Gastrocnemius medialis (tissue), 4 donors: ENCODE measurements around the gene KDM5C. TPM values are rescaled to one million over a fixed set of nuclear protein-coding genes. Genes with fewer than 3 reads are reported as not detected.

ENCODE experiments used
- ATAC-seq, 2 donors: fragments of 150-250 bp; one replicate each; pipeline ENCODE4 v1.9.1; 2016
- DNase-seq, 2 donors: peaks; one replicate each; pipeline ENCODE4 v3.0.0-alpha.2; 2019
- H3K27ac ChIP-seq, 4 donors: fragments of 200-600 bp; sonication (generic); 1 replicate in 1 of 4; 2 replicates in 3 of 4; pipeline ENCODE4 v1.5.1; 2016 to 2018; ENCODE audit warnings: mild to moderate bottlenecking in 2 of 4, moderate library complexity in 1 of 4
- H3K27me3 ChIP-seq, 3 donors: fragments of 200-600 bp; sonication (generic) in 2 of 3; 1 replicate in 1 of 3; 2 replicates in 2 of 3; pipeline versions ENCODE4 v1.5.1 to v1.6.0; 2016 to 2019; ENCODE audit warnings: mild to moderate bottlenecking in 1 of 3, moderate library complexity in 1 of 3
- H3K36me3 ChIP-seq, 2 donors: fragments of 200-600 bp; sonication (generic) in 1 of 2; one replicate each; pipeline ENCODE4 v1.5.1; 2017 to 2018
- H3K4me1 ChIP-seq, 2 donors: fragments of 200-600 bp; sonication (generic) in 1 of 2; one replicate each; pipeline ENCODE4 v1.5.1; 2016 to 2017; ENCODE audit warnings: mild to moderate bottlenecking in 2 of 2
- H3K4me3 ChIP-seq, 4 donors: fragments of 200-600 bp; sonication (generic) in 3 of 4; 1 replicate in 1 of 4; 2 replicates in 3 of 4; pipeline ENCODE4 v1.5.1; 2016 to 2019; ENCODE audit warnings: mild to moderate bottlenecking in 2 of 4
- H3K9me3 ChIP-seq, 3 donors: fragments of 200-600 bp; sonication (generic) in 2 of 3; 1 replicate in 1 of 3; 2 replicates in 2 of 3; pipeline ENCODE4 v1.5.1; 2016 to 2019
- POLR2A ChIP-seq, 2 donors: fragments of 450-650 bp; IDR thresholded peaks; one replicate each; pipeline ENCODE4 v1.6.1; 2017; ENCODE audit warnings: antibody characterized with exemption in 2 of 2, mild to moderate bottlenecking in 2 of 2, moderate library complexity in 2 of 2
- in situ Hi-C, 4 donors: fragments of 200-750 bp; cut with MboI; loops; one replicate each; pipeline versions ENCODE4 v1.15.0 to v1.8.0; 2017; ENCODE audit warnings: low sequenced_read_pairs in 4 of 4
- intact Hi-C: fragments of 100-400 bp; cut with DNase I; formaldehyde crosslinking; loops from one replicate; pipeline ENCODE4 v1.15.1; 2023; ENCODE audit warnings: low total_unique reads
- total RNA-seq, 4 donors: library from RNA; depleted of rRNA; stranded (reverse); fragments of >200 nt; gene quantifications; one replicate each; pipeline versions ENCODE4 v1.1.0 to v1.2.3, GENCODE V29; 2016
- TF ChIP-seq, protein P1 (sequence below), 5 experiments: fragments of 450-650 bp in 3 of 5; fragments of 200-600 bp in 2 of 5; sonication (generic) in 2 of 5; IDR thresholded peaks in 4 of 5; conservative IDR thresholded peaks in 1 of 5; 1 replicate in 4 of 5; 2 replicates in 1 of 5; pipeline ENCODE4 v1.5.1; 2016 to 2019; ENCODE audit warnings: antibody characterized with exemption in 5 of 5, mild to moderate bottlenecking in 3 of 5, moderate library complexity in 3 of 5

KDM5C gene
- total RNA-seq, 4 donors from 2014 or later: 143 to 210 (median 147) TPM

DNA sequence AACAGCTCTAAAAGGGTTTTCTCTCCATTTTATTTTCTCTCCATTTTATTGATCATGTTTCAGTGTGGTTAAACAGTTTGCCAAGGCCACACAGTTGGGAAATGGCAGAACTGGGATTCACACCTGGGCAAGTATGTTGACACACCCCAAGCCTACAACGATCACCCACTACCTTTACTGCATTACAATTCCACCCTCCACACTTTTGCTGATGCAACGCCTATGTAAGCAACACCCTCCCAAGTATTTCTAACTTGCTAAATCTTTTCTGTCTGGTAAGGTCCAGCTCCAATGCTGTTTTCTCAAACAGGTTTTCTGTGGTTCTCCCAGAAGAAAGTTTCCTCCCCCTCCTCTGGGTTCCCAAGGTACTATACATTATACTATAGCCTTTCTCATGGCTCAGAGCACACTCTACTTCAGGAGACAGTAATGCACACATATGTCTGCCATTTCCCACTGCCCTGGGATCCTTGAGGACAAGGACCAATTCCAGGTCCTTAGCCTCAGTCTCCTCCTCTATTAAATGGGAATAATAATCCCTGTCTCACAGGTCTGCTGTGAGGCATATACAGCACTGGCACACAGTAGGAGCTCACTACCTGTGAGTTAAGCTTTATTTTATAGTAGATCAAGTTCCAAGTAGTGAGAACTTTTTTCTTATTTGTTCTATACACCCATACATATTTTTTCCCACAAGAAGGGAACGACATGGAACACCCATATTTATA, 28.4 kb upstream of the KDM5C start:
- in situ Hi-C loops: no loop called here
- Histone ChIP-seq H3K4me1 (no peaks in the 10 kb centered on the region), H3K4me3 (no peak overlapping the region), H3K27ac (no peak overlapping the region), H3K9me3 (no peaks in the 10 kb centered on the region), H3K27me3 (peaks cover 0 to 12% (median 0%) of the 10 kb centered on the region in 3 donors), H3K36me3 (no peaks in the 10 kb centered on the region)
- DNase-seq (no peak), ATAC-seq (no peak)
- intact Hi-C loops: no loop called here
- TF ChIP-seq POLR2A (IDR thresholded peaks at IDR 0.05): no peak

DNA sequence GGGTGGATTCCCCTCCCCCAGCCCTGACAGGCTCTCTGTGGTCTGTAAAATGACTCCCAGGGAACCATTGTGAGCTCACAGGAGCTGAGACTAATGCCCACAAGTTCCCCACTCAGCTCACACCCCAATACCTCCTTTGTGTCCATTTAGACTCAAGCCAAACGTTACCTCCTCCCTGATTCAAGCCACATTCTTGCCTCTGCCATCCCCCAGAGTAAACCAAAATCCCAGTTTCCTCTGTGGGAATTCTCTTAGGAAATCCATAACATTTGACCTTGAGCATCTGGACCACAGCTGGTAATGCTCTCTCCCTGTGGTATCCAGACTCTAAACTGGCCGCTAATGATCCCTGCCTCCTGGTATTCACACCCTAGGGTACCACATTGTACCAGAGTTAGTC, 26.3 kb upstream of the KDM5C start:
- Histone ChIP-seq H3K27me3 (no peaks in the 10 kb centered on the region), H3K9me3 (no peaks in the 10 kb centered on the region), H3K36me3 (peaks cover 0 to 7% of the 10 kb centered on the region in 2 donors), H3K27ac (no peak overlapping the region), H3K4me1 (no peaks in the 10 kb centered on the region), H3K4me3 (no peak overlapping the region)
- DNase-seq: no peak
- no peak for ATAC-seq
- in situ Hi-C loops: no loop called here
- no peak for TF ChIP-seq POLR2A (IDR thresholded peaks at IDR 0.05)
- TF ChIP-seq, protein P1, sequence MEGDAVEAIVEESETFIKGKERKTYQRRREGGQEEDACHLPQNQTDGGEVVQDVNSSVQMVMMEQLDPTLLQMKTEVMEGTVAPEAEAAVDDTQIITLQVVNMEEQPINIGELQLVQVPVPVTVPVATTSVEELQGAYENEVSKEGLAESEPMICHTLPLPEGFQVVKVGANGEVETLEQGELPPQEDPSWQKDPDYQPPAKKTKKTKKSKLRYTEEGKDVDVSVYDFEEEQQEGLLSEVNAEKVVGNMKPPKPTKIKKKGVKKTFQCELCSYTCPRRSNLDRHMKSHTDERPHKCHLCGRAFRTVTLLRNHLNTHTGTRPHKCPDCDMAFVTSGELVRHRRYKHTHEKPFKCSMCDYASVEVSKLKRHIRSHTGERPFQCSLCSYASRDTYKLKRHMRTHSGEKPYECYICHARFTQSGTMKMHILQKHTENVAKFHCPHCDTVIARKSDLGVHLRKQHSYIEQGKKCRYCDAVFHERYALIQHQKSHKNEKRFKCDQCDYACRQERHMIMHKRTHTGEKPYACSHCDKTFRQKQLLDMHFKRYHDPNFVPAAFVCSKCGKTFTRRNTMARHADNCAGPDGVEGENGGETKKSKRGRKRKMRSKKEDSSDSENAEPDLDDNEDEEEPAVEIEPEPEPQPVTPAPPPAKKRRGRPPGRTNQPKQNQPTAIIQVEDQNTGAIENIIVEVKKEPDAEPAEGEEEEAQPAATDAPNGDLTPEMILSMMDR (IDR thresholded peaks at IDR 0.05 in 4 of 5, conservative IDR thresholded peaks at IDR 0.05 in 1 of 5): no peak
- intact Hi-C loops: no loop called here

GRCh38 chrX:53250556-53250955, 25.5 kb upstream of the KDM5C start:
- intact Hi-C loops: no loop called here
- H3K4me3 ChIP-seq: no peak overlapping the region
- no peaks in the 10 kb centered on the region for H3K27me3 ChIP-seq
- H3K36me3 ChIP-seq: peaks cover 0 to 7% of the 10 kb centered on the region in 2 donors
- H3K4me1 ChIP-seq: no peaks in the 10 kb centered on the region
- ATAC-seq: no peak
- H3K27ac ChIP-seq: no peak overlapping the region
- TF ChIP-seq, protein P1 (IDR thresholded peaks at IDR 0.05 in 4 of 5, conservative IDR thresholded peaks at IDR 0.05 in 1 of 5): no peak
- no peak for TF ChIP-seq POLR2A (IDR thresholded peaks at IDR 0.05)
- no peaks in the 10 kb centered on the region for H3K9me3 ChIP-seq
- in situ Hi-C loops: no loop called here
- no peak for DNase-seq

- intact Hi-C loops (no loop called here), in situ Hi-C loops (no loop called here)
- DNase-seq (no peak), ATAC-seq (no peak)
- Histone ChIP-seq H3K27ac (no peak overlapping the region), H3K9me3 (no peaks in the 10 kb centered on the region), H3K4me1 (no peaks in the 10 kb centered on the region), H3K27me3 (no peaks in the 10 kb centered on the region), H3K36me3 (peaks cover 0 to 7% of the 10 kb centered on the region in 2 donors), H3K4me3 (no peak overlapping the region)
- no peak for TF ChIP-seq POLR2A (IDR thresholded peaks at IDR 0.05)
- TF ChIP-seq, protein P1 (IDR thresholded peaks at IDR 0.05 in 4 of 5, conservative IDR thresholded peaks at IDR 0.05 in 1 of 5): no peak
Measured at GRCh38 chrX:53249408-53250042, 24.5 kb upstream of the KDM5C start.

DNA sequence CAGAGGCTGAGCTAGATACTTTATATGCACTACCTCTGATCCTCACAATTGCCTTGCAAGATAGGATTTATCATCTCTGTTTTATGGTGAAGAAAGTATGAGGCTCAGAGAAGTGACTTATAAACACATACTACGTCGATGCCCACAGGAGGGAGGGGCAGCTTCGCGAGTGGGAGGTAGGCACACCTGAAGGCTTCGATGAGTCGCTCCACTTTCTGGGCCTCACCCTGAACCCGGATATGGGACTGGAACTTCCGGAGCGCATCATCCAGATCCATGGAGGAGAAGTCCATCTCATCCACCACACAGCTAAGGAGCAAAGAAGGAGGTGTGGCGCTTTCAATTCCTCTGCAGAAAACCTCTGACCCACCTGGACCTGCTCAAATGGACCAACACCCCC, 22.9 kb upstream of the KDM5C start:
- Histone ChIP-seq H3K9me3 (no peaks in the 10 kb centered on the region), H3K4me3 (no peak overlapping the region), H3K4me1 (no peaks in the 10 kb centered on the region), H3K27me3 (no peaks in the 10 kb centered on the region), H3K27ac (no peak overlapping the region), H3K36me3 (peaks cover 0 to 7% of the 10 kb centered on the region in 2 donors)
- in situ Hi-C loops (no loop called here), intact Hi-C loops (no loop called here)
- TF ChIP-seq POLR2A (IDR thresholded peaks at IDR 0.05): no peak
- ATAC-seq: no peak
- no peak for DNase-seq
